HG03135 (cell line): ENCODE results near the gene ZNF587.
"Not testable (repeated sequence)": the region's sequence is repeated elsewhere in the genome, so short reads cannot be mapped to it uniquely, and the experiment has no call there.

Experiments used
- ATAC-seq: cut with Tn5 transposase; IDR thresholded peaks from one replicate; pipeline ENCODE4 v1.9.1; 2021; ENCODE audit warnings: mild to moderate bottlenecking, moderate library complexity; ENCODE audit not compliant: unreplicated experiment

The ZNF587 gene

GRCh38 chr19:57821501-57821900 lies 28.2 kb upstream of the ZNF587 start:
- not testable (repeated sequence) for ATAC-seq

- ATAC-seq: not testable (repeated sequence)
These were observed 26.5 kb upstream of the ZNF587 start for GRCh38 chr19:57823155-57823554.

- not testable (repeated sequence) for ATAC-seq
These were observed 26.1 kb upstream of the ZNF587 start for GRCh38 chr19:57823608-57824007.

- ATAC-seq: no peak
These were observed 24.1 kb upstream of the ZNF587 start for GRCh38 chr19:57825511-57825910.

GRCh38 chr19:57829316-57829715 lies 20.3 kb upstream of the ZNF587 start:
- no peak for ATAC-seq

GRCh38 chr19:57830071-57830602 lies 19.5 kb upstream of the ZNF587 start, which contains the start of gene ZNF587B:
TSS of gene ZNF587B (plus strand) at chr19:57830299. CDS start at chr19:57830529, 230 bp downstream.
- no peak for ATAC-seq

- ATAC-seq: not testable (repeated sequence)
These were observed 12.7 kb upstream of the ZNF587 start for GRCh38 chr19:57836991-57837390.

GRCh38 chr19:57838622-57839191 lies 11.0 kb upstream of the ZNF587 start:
- ATAC-seq: not testable (repeated sequence)

GRCh38 chr19:57841122-57841763 lies 8.4 kb upstream of the ZNF587 start:
- ATAC-seq: no peak

- not testable (repeated sequence) for ATAC-seq
These were observed 2.5 kb upstream of the ZNF587 start for GRCh38 chr19:57847164-57847563.

GRCh38 chr19:57849162-57849665 lies 445 bp upstream of the ZNF587 start:
- ATAC-seq: not testable (repeated sequence)

- no peak for ATAC-seq
These were observed 926 bp downstream of the ZNF587 start for GRCh38 chr19:57850553-57851017.

GRCh38 chr19:57851812-57852603 lies 2.3 kb downstream of the ZNF587 start:
- ATAC-seq: not testable (repeated sequence)

GRCh38 chr19:57854117-57854516 lies 4.5 kb downstream of the ZNF587 start:
- not testable (repeated sequence) for ATAC-seq

- ATAC-seq: not testable (repeated sequence)
These were observed 12.7 kb downstream of the ZNF587 start for GRCh38 chr19:57862351-57862750.

- ATAC-seq: no peak
These were observed 18.3 kb downstream of the ZNF587 start for GRCh38 chr19:57867868-57868492.

- ATAC-seq: not testable (repeated sequence)
These were observed 20.0 kb downstream of the ZNF587 start for GRCh38 chr19:57869655-57870054.

GRCh38 chr19:57870225-57870624 lies 20.6 kb downstream of the ZNF587 start:
- ATAC-seq: no peak

- ATAC-seq: no peak
These were observed 22.8 kb downstream of the ZNF587 start for GRCh38 chr19:57872450-57872849.
